Subcutaneous preadipocyte (primary cell): Measurements from ENCODE around the gene CHIA. TPM values are rescaled to one million over a fixed set of nuclear protein-coding genes. Genes with fewer than 3 reads are reported as not detected.

Source experiments
- small RNA-seq: library from RNA; depleted of rRNA; stranded (forward); fragments of <200 nt; gene quantifications from one replicate; pipeline ENCODE3, GENCODE V24; 2012
- total RNA-seq: library from RNA; depleted of rRNA; stranded (reverse); fragments of >200 nt; gene quantifications from 2 replicates; pipeline ENCODE4 v1.2.3, GENCODE V29; 2012

The CHIA gene
- total RNA-seq = not detected in 2 replicates

DNA sequence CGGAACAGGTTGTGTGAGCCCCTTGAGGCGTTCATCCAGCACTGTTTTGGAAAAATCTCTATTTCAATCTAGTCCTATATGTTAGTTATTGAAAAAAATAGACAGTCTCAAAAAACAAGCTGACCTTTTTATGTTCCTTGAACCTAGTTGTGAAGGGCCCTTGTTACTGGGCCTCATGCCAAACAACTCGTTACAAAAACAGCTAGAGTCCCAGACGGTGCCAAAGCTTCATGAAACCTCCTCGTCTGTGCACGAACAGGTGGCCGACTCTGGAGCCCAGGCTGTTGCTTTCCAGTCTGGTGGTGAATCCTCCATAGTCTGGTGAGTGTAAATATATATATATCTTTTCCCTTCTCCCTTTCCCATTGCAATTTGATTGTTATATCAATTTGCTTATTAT lies at the start of gene CHIA:
Gene CHIA, plus strand, starts transcription at position 222 of the 400 bp plus-strand sequence. CDS start 19,617 bp downstream, outside the sequence.

Small RNA genes within 50 kb of the gene (small RNA-seq; reads per million reads assigned to genes)
- not detected for gene AL356387.2

Other genes with a start within 250 kb of the CHIA start
- 33.4 and 36.7 TPM in 2 replicates for gene DRAM2, start 150.8 kb upstream of the CHIA start, total RNA-seq
- 32.5 and 33.4 TPM in 2 replicates for gene CEPT1, start 150.6 kb upstream of the CHIA start, total RNA-seq
- gene DENND2D, start 90.2 kb upstream of the CHIA start, total RNA-seq = 2.3 and 5.1 TPM in 2 replicates
- 6.2 TPM in 1 of 2 replicates, not detected in the other for gene CHI3L2, start 63.1 kb upstream of the CHIA start, total RNA-seq
- gene OVGP1, start 136.9 kb downstream of the CHIA start, total RNA-seq = 0.37 and 0.39 TPM in 2 replicates
- 47.0 and 57.1 TPM in 2 replicates for gene WDR77, start 158.4 kb downstream of the CHIA start, total RNA-seq
- 325 and 354 TPM in 2 replicates for gene ATP5PB, start 158.6 kb downstream of the CHIA start, total RNA-seq
- gene C1orf162, start 183.1 kb downstream of the CHIA start, total RNA-seq = under 0.01 and 0.20 TPM in 2 replicates
- gene ADORA3, start 212.8 kb downstream of the CHIA start, total RNA-seq = 0.37 TPM in 1 of 2 replicates, not detected in the other
- not detected in 2 replicates for gene TMIGD3, start 212.8 kb downstream of the CHIA start, total RNA-seq